CD14-positive monocyte (primary cell): ENCODE measurements around the gene SGO2. TPM values are rescaled to one million over a fixed set of nuclear protein-coding genes. Genes with fewer than 3 reads are reported as not detected.

Experiments used
- DNase-seq, 3 donors: peaks; one replicate each; pipeline ENCODE4 v3.0.0-alpha.2; 2011 to 2022
- H2AFZ ChIP-seq: 2 replicates; pipeline ENCODE4 v1.6.0; 2012; ENCODE audit warnings: mild to moderate bottlenecking, low read depth, low read length, inconsistent platforms; ENCODE audit not compliant: insufficient read depth, poor library complexity, severe bottlenecking
- H3K27ac ChIP-seq, 2 donors: 1 replicate in 1 of 2; 2 replicates in 1 of 2; pipeline ENCODE4 v1.5.1; 2012 to 2013; ENCODE audit warnings: low read length in 2 of 2, control low read depth in 1 of 2, inconsistent platforms in 1 of 2, low read depth in 1 of 2, mild to moderate bottlenecking in 1 of 2
- H3K27me3 ChIP-seq, 2 donors: one replicate each; pipeline versions ENCODE4 v1.6.0 to v1.6.1; 2011 to 2013; ENCODE audit warnings: low read length in 2 of 2; ENCODE audit not compliant: control insufficient read depth in 2 of 2, insufficient read depth in 2 of 2
- H3K36me3 ChIP-seq, 2 donors: replicated peaks in 1 of 2; 1 replicate in 1 of 2; 2 replicates in 1 of 2; pipeline versions ENCODE4 v1.5.1 to v1.6.1; 2012 to 2013; ENCODE audit warnings: low read length in 2 of 2, control low read depth in 1 of 2, inconsistent platforms in 1 of 2, mild to moderate bottlenecking in 1 of 2; ENCODE audit not compliant: insufficient read depth in 2 of 2, control insufficient read depth in 1 of 2
- H3K4me1 ChIP-seq, 2 donors: 1 replicate in 1 of 2; 2 replicates in 1 of 2; pipeline versions ENCODE4 v1.5.1 to v1.6.1; 2012 to 2013; ENCODE audit warnings: low read length in 2 of 2, control low read depth in 1 of 2, inconsistent platforms in 1 of 2, mild to moderate bottlenecking in 1 of 2, moderate library complexity in 1 of 2; ENCODE audit not compliant: insufficient read depth in 2 of 2, control insufficient read depth in 1 of 2
- H3K4me2 ChIP-seq: replicated peaks from 2 replicates; pipeline ENCODE3; 2012; ENCODE audit warnings: low read length, moderate library complexity, mild to moderate bottlenecking; ENCODE audit not compliant: poor library complexity, severe bottlenecking; ENCODE audit errors: extremely low read depth
- H3K4me3 ChIP-seq, 3 experiments: fragments of 200-600 bp in 1 of 3; sonication (generic) in 1 of 3; replicated peaks in 1 of 3; 1 replicate in 2 of 3; 2 replicates in 1 of 3; pipeline ENCODE4 v1.5.1; 2011 to 2013; ENCODE audit warnings: low read length in 3 of 3, mild to moderate bottlenecking in 3 of 3, control low read depth in 2 of 3, low read depth in 2 of 3, inconsistent platforms in 1 of 3, moderate library complexity in 1 of 3
- H3K79me2 ChIP-seq: 2 replicates; pipeline ENCODE4 v1.6.0; 2012; ENCODE audit warnings: mild to moderate bottlenecking, control low read depth, inconsistent platforms, low read length, moderate library complexity; ENCODE audit not compliant: insufficient read depth
- H3K9ac ChIP-seq: 2 replicates; pipeline ENCODE4 v1.6.0; 2017; ENCODE audit warnings: low read length, mild to moderate bottlenecking; ENCODE audit not compliant: insufficient read depth, poor library complexity, severe bottlenecking
- H3K9me3 ChIP-seq, 2 donors: replicated peaks in 1 of 2; 1 replicate in 1 of 2; 2 replicates in 1 of 2; pipeline versions ENCODE4 v1.5.1 to v1.6.1; 2012 to 2013; ENCODE audit warnings: low read length in 2 of 2, control low read depth in 1 of 2; ENCODE audit not compliant: control insufficient read depth in 1 of 2, insufficient read depth in 1 of 2
- H4K20me1 ChIP-seq: 2 replicates; pipeline ENCODE4 v1.6.0; 2012; ENCODE audit warnings: mild to moderate bottlenecking, low read length, control low read depth, moderate library complexity; ENCODE audit not compliant: insufficient read depth
- H3K27ac Mint-ChIP-seq, 7 donors: one replicate each; pipeline ENCODE4 v1.8.0; 2020; ENCODE audit warnings: mild to moderate bottlenecking in 7 of 7, mixed read lengths in 7 of 7, moderate library complexity in 6 of 7, inconsistent platforms in 2 of 7
- H3K27me3 Mint-ChIP-seq, 3 donors: one replicate each; pipeline ENCODE4 v1.8.0; 2021 to 2022; ENCODE audit warnings: low read depth in 3 of 3, mild to moderate bottlenecking in 3 of 3, mixed read lengths in 3 of 3, moderate library complexity in 3 of 3, inconsistent platforms in 1 of 3
- H3K36me3 Mint-ChIP-seq, 2 donors: one replicate each; pipeline ENCODE4 v1.8.0; 2020; ENCODE audit warnings: mixed read lengths in 2 of 2, inconsistent platforms in 1 of 2, mild to moderate bottlenecking in 1 of 2
- H3K4me1 Mint-ChIP-seq: one replicate; pipeline ENCODE4 v1.8.0; 2020; ENCODE audit warnings: mild to moderate bottlenecking, mixed read lengths
- H3K4me3 Mint-ChIP-seq, 2 donors: one replicate each; pipeline ENCODE4 v1.8.0; 2020; ENCODE audit warnings: mild to moderate bottlenecking in 2 of 2, mixed read lengths in 2 of 2, moderate library complexity in 1 of 2
- H3K9me3 Mint-ChIP-seq, 7 donors: one replicate each; pipeline ENCODE4 v1.8.0; 2020 to 2022; ENCODE audit warnings: mixed read lengths in 7 of 7, mild to moderate bottlenecking in 6 of 7, moderate library complexity in 6 of 7, inconsistent platforms in 2 of 7
- WGBS: methylation state at CpG from one replicate; pipeline ENCODE4 v1.1.5; 2013; ENCODE audit warnings: missing lambda C conversion rate; ENCODE audit not compliant: insufficient coverage; 5-methylcytosine and 5-hydroxymethylcytosine counted together
- intact Hi-C, 2 donors: fragments of 100-400 bp; cut with micrococcal nuclease; formaldehyde crosslinking; loops; one replicate each; pipeline versions ENCODE4 v1.15.0 to v1.15.1; 2023
- polyA plus RNA-seq, 3 donors: library from polyadenylated mRNA; depleted of rRNA in 1 of 3; unstranded in 2 of 3; stranded (reverse) in 1 of 3; fragments of 300-500 nt in 2 of 3; fragments of >200 nt in 1 of 3; fragmentation: Illumina TruSeq in 2 of 3; gene quantifications; 1 replicate in 2 of 3; 2 replicates in 1 of 3; pipeline ENCODE4 v1.2.3, GENCODE V29; 2012 to 2021
- TF ChIP-seq, protein P1 (sequence below): fragments of 200-600 bp; IDR thresholded peaks from one replicate; pipeline ENCODE4 v1.8.0; 2022; ENCODE audit warnings: antibody characterized with exemption, mild to moderate bottlenecking

The SGO2 gene
- polyA plus RNA-seq, 3 donors = 0.49 to 1.5 (median 1.4) TPM

DNA sequence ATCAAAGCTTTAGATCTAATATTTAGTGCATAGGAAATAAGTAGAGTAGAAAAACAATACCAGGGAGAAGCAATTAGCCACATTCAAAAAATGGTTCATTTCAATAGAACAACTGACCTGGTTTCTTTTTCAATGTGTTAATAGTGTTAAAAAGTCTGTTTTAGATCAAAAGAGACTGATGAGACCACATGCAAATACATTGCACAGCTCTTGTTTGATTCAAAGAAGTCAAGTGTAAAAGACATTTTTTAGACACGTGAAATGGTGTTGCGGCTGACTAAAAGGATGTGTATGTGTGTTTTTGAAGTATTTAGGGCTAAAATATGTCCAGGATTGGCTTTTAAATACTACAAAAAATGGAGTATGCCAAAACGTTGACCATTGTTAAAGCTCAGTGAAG lies 58.6 kb downstream of the SGO2 start:
- intact Hi-C loops = loop anchor here in 1 of 2 donors (5.0 kb wide), 1 partner anchor 113 kb away; no protein-coding TSS in a partner anchor
- Mint-ChIP-seq H3K4me1 (peaks cover 12% of the 10 kb centered on the region), H3K9me3 (peaks cover 0 to 2% (median 0%) of the 10 kb centered on the region in 7 donors), H3K4me3 (no peak overlapping the region), H3K27ac (no peak overlapping the region), H3K27me3 (peaks cover 0 to 15% (median 8%) of the 10 kb centered on the region in 3 donors), H3K36me3 (peaks cover 24 to 33% of the 10 kb centered on the region in 2 donors)
- H3K27ac ChIP-seq = no peak overlapping the region
- no peak overlapping the region for H3K4me2 ChIP-seq
- H3K36me3 ChIP-seq = peaks cover 0 to 8% of the 10 kb centered on the region in 2 donors
- TF ChIP-seq, protein P1, sequence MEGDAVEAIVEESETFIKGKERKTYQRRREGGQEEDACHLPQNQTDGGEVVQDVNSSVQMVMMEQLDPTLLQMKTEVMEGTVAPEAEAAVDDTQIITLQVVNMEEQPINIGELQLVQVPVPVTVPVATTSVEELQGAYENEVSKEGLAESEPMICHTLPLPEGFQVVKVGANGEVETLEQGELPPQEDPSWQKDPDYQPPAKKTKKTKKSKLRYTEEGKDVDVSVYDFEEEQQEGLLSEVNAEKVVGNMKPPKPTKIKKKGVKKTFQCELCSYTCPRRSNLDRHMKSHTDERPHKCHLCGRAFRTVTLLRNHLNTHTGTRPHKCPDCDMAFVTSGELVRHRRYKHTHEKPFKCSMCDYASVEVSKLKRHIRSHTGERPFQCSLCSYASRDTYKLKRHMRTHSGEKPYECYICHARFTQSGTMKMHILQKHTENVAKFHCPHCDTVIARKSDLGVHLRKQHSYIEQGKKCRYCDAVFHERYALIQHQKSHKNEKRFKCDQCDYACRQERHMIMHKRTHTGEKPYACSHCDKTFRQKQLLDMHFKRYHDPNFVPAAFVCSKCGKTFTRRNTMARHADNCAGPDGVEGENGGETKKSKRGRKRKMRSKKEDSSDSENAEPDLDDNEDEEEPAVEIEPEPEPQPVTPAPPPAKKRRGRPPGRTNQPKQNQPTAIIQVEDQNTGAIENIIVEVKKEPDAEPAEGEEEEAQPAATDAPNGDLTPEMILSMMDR = no peak
- H3K4me1 ChIP-seq = peaks cover 12 to 14% of the 10 kb centered on the region in 2 donors
- H3K9me3 ChIP-seq = no peaks in the 10 kb centered on the region
- no peaks in the 10 kb centered on the region for H4K20me1 ChIP-seq
- H3K79me2 ChIP-seq = no peaks in the 10 kb centered on the region
- 100% methylated on average over 2 of the region's 3 CpGs for WGBS
- H3K9ac ChIP-seq = no peak overlapping the region
- DNase-seq = no peak
- peaks cover 0 to 10% of the 10 kb centered on the region in 2 donors for H3K27me3 ChIP-seq
- H2AFZ ChIP-seq = no peak overlapping the region
- H3K4me3 ChIP-seq = no peak overlapping the region

DNA sequence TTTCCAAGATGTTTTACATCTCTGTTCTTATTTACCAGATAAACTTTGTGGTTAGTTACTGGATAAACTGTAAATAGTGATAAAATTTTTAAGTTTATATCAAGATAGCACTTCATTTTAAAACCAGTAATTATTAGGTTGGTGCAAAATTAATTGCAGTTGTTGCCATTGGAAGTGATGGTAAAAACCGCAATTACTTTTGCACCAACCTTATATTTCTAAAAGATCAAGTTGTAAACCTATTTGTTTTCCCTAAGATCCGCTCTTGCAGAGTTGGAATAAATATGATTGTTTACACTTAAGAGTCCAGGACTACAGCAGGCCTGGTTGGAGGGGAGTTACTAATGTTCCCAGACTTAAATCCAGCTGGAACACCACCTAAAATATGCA lies 59.3 kb downstream of the SGO2 start:
- TF ChIP-seq, protein P1 = no peak
- Histone ChIP-seq H3K9ac (peak overlapping the region; percentile 62), H3K27me3 (peaks cover 0 to 10% of the 10 kb centered on the region in 2 donors), H3K9me3 (no peaks in the 10 kb centered on the region), H4K20me1 (no peaks in the 10 kb centered on the region), H2AFZ (peak overlapping the region; percentile 92), H3K4me3 (peak overlapping the region; percentile 50 to 82 (median 53)), H3K79me2 (no peaks in the 10 kb centered on the region), H3K4me1 (peaks cover 12 to 14% of the 10 kb centered on the region in 2 donors), H3K27ac (no peak overlapping the region), H3K36me3 (peaks cover 0 to 8% of the 10 kb centered on the region in 2 donors), H3K4me2 (peak overlapping the region; percentile 98)
- Mint-ChIP-seq H3K27me3 (peaks cover 0 to 17% (median 8%) of the 10 kb centered on the region in 3 donors), H3K36me3 (peaks cover 22 to 27% of the 10 kb centered on the region in 2 donors), H3K4me3 (peak overlapping the region; percentile 82 to 92), H3K9me3 (peaks cover 0 to 2% (median 0%) of the 10 kb centered on the region in 7 donors), H3K27ac (no peak overlapping the region), H3K4me1 (peaks cover 12% of the 10 kb centered on the region)
- no CpG with 5 or more reads among the region's 2 CpGs for WGBS
- intact Hi-C loops = loop anchor here in 1 of 2 donors (5.0 kb wide), 1 partner anchor 112 kb away; no protein-coding TSS in a partner anchor
- no peak for DNase-seq
